ENCODE data around the gene RPN1. TPM values are rescaled to one million over a fixed set of nuclear protein-coding genes. Genes with fewer than 3 reads are reported as not detected.
A peak's percentile ranks its signal among the peaks of the same experiment; 100 is the strongest.

Gene RPN1
- total and polyA plus RNA-seq, 2 of the 8 experiments (the other 6 are each of a cell fraction or from before 2014, with no cell fraction given) = 165 to 211 TPM

DNA sequence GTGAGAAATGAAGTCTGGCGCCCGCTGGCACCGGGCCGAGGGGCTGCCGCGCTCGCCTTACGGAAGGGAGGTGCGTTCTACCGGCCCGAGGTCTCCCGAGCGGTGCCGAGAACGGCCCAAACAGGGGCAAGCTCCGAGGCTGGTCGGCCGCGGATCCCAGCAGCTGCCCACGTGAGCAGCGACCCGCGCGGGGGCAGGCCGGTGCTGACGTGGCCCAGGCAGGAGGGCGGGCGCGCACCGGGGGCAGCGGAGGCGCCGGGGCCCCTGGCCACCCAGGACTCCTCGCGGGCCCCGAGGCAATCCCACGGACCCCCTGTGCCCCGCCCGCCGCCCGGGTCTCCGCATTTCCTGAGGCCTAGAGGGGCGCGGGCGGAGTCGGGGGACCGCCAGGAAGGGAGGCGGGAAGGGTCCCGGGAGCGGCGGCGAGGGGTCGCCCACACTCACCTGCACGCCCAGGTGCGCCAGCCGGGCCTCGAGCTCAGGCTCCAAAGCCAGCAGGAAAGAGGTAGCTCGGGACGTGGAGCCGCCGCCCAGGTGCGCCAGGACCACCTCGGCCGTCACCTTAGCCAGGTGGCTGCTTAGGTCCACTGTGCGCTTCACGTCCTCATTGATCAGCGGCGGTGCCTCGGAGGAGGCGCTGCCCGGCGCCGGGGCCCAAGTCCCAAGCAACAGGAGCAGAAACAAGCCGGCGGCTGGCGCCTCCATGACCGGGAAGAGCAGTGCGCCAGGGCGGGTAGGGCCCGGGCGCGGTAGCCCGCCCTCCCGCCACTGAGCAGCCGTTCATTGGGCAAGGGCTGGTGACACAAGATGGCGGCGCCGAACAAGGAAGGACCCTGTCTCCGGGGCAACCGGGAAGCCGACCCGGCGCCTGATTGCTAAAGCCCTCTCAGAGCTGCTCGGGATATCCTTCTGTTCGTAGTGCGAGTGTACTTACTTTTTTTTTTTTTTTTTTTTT, at the start of gene RPN1 (continued):
- TF ChIP-seq, protein P1, sequence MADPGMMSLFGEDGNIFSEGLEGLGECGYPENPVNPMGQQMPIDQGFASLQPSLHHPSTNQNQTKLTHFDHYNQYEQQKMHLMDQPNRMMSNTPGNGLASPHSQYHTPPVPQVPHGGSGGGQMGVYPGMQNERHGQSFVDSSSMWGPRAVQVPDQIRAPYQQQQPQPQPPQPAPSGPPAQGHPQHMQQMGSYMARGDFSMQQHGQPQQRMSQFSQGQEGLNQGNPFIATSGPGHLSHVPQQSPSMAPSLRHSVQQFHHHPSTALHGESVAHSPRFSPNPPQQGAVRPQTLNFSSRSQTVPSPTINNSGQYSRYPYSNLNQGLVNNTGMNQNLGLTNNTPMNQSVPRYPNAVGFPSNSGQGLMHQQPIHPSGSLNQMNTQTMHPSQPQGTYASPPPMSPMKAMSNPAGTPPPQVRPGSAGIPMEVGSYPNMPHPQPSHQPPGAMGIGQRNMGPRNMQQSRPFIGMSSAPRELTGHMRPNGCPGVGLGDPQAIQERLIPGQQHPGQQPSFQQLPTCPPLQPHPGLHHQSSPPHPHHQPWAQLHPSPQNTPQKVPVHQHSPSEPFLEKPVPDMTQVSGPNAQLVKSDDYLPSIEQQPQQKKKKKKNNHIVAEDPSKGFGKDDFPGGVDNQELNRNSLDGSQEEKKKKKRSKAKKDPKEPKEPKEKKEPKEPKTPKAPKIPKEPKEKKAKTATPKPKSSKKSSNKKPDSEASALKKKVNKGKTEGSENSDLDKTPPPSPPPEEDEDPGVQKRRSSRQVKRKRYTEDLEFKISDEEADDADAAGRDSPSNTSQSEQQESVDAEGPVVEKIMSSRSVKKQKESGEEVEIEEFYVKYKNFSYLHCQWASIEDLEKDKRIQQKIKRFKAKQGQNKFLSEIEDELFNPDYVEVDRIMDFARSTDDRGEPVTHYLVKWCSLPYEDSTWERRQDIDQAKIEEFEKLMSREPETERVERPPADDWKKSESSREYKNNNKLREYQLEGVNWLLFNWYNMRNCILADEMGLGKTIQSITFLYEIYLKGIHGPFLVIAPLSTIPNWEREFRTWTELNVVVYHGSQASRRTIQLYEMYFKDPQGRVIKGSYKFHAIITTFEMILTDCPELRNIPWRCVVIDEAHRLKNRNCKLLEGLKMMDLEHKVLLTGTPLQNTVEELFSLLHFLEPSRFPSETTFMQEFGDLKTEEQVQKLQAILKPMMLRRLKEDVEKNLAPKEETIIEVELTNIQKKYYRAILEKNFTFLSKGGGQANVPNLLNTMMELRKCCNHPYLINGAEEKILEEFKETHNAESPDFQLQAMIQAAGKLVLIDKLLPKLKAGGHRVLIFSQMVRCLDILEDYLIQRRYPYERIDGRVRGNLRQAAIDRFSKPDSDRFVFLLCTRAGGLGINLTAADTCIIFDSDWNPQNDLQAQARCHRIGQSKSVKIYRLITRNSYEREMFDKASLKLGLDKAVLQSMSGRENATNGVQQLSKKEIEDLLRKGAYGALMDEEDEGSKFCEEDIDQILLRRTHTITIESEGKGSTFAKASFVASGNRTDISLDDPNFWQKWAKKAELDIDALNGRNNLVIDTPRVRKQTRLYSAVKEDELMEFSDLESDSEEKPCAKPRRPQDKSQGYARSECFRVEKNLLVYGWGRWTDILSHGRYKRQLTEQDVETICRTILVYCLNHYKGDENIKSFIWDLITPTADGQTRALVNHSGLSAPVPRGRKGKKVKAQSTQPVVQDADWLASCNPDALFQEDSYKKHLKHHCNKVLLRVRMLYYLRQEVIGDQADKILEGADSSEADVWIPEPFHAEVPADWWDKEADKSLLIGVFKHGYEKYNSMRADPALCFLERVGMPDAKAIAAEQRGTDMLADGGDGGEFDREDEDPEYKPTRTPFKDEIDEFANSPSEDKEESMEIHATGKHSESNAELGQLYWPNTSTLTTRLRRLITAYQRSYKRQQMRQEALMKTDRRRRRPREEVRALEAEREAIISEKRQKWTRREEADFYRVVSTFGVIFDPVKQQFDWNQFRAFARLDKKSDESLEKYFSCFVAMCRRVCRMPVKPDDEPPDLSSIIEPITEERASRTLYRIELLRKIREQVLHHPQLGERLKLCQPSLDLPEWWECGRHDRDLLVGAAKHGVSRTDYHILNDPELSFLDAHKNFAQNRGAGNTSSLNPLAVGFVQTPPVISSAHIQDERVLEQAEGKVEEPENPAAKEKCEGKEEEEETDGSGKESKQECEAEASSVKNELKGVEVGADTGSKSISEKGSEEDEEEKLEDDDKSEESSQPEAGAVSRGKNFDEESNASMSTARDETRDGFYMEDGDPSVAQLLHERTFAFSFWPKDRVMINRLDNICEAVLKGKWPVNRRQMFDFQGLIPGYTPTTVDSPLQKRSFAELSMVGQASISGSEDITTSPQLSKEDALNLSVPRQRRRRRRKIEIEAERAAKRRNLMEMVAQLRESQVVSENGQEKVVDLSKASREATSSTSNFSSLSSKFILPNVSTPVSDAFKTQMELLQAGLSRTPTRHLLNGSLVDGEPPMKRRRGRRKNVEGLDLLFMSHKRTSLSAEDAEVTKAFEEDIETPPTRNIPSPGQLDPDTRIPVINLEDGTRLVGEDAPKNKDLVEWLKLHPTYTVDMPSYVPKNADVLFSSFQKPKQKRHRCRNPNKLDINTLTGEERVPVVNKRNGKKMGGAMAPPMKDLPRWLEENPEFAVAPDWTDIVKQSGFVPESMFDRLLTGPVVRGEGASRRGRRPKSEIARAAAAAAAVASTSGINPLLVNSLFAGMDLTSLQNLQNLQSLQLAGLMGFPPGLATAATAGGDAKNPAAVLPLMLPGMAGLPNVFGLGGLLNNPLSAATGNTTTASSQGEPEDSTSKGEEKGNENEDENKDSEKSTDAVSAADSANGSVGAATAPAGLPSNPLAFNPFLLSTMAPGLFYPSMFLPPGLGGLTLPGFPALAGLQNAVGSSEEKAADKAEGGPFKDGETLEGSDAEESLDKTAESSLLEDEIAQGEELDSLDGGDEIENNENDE (IDR thresholded peaks at IDR 0.05; ENCODE audit: insufficient replicate concordance, low read length) = no peak
- TF ChIP-seq GTF2F1 (IDR thresholded peaks at IDR 0.05; ENCODE audit: borderline replicate concordance, low read depth, low read length) (no peak), HDAC2 (IDR thresholded peaks at IDR 0.05; ENCODE audit: borderline replicate concordance in 1 of 2, low read depth in 2 of 2, low read length in 2 of 2) (no peak), HDAC6 (IDR thresholded peaks at IDR 0.05; ENCODE audit: low read depth, low read length) (no peak), TAF1 (IDR thresholded peaks at IDR 0.05; ENCODE audit: low read depth, low read length) (peak; percentile 95), KDM4A (IDR thresholded peaks at IDR 0.05; ENCODE audit: low read depth, low read length, severe bottlenecking) (no peak), RAD21 (IDR thresholded peaks at IDR 0.05 in 1 of 2, conservative IDR thresholded peaks at IDR 0.05 in 1 of 2; ENCODE audit: low read depth in 2 of 2, low read length in 2 of 2) (no peak)
- TF ChIP-seq, protein P2, sequence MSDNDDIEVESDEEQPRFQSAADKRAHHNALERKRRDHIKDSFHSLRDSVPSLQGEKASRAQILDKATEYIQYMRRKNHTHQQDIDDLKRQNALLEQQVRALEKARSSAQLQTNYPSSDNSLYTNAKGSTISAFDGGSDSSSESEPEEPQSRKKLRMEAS (IDR thresholded peaks at IDR 0.05) = no peak
